RWPE1 (cell line): Measurements from ENCODE around the gene ATG12.
"Not testable (repeated sequence)": the region's sequence is repeated elsewhere in the genome, so short reads cannot be mapped to it uniquely, and the experiment has no call there.

Source experiments
- CTCF ChIA-PET: fragments of 350-600 bp; sonication (Branson Sonifier 250); formaldehyde crosslinking; extraction: SDS; loops from one replicate; lab custom pipeline; 2021; lab: Yijun Ruan, JAX
- POLR2A ChIA-PET: fragments of 400-600 bp; formaldehyde crosslinking; extraction: SDS; loops from one replicate; lab custom pipeline; 2020; ENCODE audit warnings: antibody characterized with exemption; ENCODE audit not compliant: low non-redundant PET; lab: Yijun Ruan, JAX
- DNase-seq: peaks from one replicate; pipeline ENCODE4 v3.0.0; 2012; ENCODE audit warnings: low spot score
- H3K27ac ChIP-seq: fragments of 450-650 bp; 2 replicates; pipeline ENCODE4 v1.5.1; 2017
- TF ChIP-seq, protein P1 (sequence below): fragments of 450-650 bp; conservative IDR thresholded peaks from 2 replicates; pipeline ENCODE4 v1.5.1; 2017; ENCODE audit warnings: low read depth, mild to moderate bottlenecking

The ATG12 gene

DNA sequence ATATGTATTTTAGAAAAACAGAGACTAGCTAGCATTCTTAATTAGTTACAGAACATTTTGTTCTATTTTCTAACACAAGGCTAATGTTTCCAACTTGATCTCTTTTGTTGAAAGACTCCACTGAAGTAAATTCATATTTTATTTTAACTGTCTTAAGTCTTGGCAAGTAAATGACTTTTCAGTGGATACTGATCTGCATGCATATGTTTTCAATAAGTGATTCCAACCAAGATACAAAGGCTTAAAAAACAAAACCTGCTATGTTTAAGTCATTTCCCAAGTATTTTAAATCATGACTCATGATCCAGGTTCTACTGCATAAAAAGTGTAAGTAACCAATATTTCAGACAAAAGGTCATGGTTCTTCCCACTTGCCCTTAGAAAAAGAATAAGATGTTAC, 30.6 kb downstream of the ATG12 start:
- no peak overlapping the region for H3K27ac ChIP-seq
- POLR2A ChIA-PET: no interaction called here
- DNase-seq: no peak
- CTCF ChIA-PET: interaction anchor here (0.7 kb wide), 1 partner anchor 540 kb away, joined by 3 read pairs; no protein-coding TSS in a partner anchor
- TF ChIP-seq, protein P1, sequence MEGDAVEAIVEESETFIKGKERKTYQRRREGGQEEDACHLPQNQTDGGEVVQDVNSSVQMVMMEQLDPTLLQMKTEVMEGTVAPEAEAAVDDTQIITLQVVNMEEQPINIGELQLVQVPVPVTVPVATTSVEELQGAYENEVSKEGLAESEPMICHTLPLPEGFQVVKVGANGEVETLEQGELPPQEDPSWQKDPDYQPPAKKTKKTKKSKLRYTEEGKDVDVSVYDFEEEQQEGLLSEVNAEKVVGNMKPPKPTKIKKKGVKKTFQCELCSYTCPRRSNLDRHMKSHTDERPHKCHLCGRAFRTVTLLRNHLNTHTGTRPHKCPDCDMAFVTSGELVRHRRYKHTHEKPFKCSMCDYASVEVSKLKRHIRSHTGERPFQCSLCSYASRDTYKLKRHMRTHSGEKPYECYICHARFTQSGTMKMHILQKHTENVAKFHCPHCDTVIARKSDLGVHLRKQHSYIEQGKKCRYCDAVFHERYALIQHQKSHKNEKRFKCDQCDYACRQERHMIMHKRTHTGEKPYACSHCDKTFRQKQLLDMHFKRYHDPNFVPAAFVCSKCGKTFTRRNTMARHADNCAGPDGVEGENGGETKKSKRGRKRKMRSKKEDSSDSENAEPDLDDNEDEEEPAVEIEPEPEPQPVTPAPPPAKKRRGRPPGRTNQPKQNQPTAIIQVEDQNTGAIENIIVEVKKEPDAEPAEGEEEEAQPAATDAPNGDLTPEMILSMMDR: no peak

DNA sequence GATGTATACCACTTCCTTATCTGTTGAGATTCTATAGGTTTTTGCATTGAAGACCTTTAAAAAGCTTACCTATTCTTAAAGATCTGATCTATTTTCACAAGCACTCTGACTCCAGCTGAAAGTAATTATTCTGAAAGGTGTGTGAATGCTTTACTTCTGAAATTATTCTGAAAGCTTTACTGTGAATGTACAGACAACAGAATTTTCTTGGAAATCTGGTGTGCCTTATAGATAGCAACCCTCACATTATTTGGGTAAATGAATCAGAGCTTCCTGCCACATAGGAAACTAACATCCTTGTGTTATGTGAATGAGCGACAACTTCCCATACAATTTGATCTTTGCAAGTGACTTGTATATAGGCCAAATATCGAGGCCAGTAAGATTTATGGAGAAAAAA, 31.4 kb downstream of the ATG12 start:
- no peak for DNase-seq
- CTCF ChIA-PET: interaction anchor here (0.5 to 0.7 kb wide), 2 partner anchors 172 to 539 kb away, joined by 3 read pairs; no protein-coding TSS in a partner anchor
- H3K27ac ChIP-seq: no peak overlapping the region
- POLR2A ChIA-PET: no interaction called here
- TF ChIP-seq, protein P1: no peak

DNA sequence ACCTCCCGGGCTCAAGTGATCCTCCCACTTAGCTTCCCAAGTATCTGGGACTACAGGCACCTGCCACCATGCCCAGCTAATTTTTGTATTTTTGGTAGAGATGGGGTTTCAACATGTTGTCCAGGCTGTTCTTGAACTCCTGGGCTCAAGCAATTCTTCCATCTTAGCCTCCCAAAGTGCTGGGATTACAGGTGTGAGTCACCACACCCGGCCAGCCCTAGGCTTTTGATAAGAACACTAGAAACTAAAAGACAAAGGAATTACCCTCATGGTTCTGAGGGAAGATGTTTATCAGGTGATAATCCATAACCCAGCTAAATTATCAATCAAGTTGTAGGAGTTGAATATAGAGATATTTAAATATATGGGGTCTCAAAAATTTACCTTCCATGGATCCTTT, 33.3 kb downstream of the ATG12 start:
- H3K27ac ChIP-seq, DNase-seq, POLR2A ChIA-PET: not testable (repeated sequence)
- CTCF ChIA-PET: interaction anchor here (0.5 to 0.7 kb wide), 2 partner anchors 17 to 1692 kb away, joined by 3 to 4 read pairs; no protein-coding TSS in a partner anchor

DNA sequence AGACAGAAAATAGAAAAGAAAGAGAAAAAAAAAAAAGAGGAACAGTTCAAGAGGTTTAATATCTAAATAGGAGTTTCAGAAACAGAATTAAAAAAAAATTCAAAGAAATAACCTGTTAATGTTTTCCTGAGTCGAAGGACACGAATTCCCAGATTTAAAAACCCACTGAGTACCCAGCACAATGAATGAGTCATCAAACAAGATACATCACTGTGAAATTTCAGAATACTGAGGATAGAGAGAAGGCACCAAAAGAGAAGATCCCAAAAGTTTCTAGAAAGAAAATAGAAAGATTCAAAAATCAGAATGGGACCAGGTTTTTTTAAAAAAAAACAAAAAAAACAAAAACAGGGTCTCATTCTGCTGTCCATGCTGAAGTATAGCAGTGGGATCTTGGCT, 33.7 kb downstream of the ATG12 start:
- TF ChIP-seq, protein P1: no peak
- POLR2A ChIA-PET: no interaction called here
- no peak overlapping the region for H3K27ac ChIP-seq
- no peak for DNase-seq
- CTCF ChIA-PET: no interaction called here

DNA sequence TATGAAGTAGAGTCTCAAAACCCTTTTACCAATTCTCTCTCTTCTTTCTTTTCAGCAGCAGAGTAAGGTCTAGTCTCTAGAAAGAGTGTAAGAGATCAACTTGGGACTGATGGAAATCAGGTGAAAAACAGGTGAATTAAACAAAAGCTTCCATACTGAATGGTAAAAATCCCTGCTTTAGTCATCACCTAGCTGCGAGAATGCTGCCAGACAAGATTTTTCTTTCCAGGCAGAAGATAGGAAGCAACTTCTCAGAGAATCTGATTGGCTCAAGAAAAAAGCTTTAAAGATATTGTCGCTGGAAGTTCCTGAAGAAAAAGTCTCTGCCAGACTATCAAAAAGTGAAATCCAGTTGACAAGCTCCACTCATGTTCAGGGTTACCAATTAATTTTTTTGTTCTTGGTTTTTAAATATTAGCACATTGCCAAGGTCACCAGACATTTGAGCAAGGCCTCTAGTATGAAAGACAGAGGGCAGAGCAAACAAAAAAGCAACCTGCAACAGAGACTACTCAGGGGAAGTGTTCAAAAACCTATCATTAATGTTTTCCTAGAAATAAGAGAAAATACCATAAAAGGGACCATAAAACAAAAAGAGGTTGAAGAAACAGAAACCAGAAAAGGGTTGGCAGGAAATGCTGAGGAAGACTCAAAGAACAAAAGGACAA, 34.2 kb downstream of the ATG12 start:
- TF ChIP-seq, protein P1: no peak
- no peak overlapping the region for H3K27ac ChIP-seq
- ChIA-PET CTCF (interaction anchor here (0.6 to 0.7 kb wide), 2 partner anchors 11 to 613 kb away, joined by 3 read pairs; no protein-coding TSS in a partner anchor), POLR2A (no interaction called here)
- no peak for DNase-seq

GRCh38 chr5:115801984-115802383, 39.4 kb downstream of the ATG12 start:
- no peak for DNase-seq
- no peak overlapping the region for H3K27ac ChIP-seq
- ChIA-PET CTCF (no interaction called here), POLR2A (no interaction called here)
- TF ChIP-seq, protein P1: no peak

GRCh38 chr5:115801152-115801551, 40.2 kb downstream of the ATG12 start:
- ChIA-PET CTCF (interaction anchor here (0.6 kb wide), 1 partner anchor 875 kb away, joined by 4 read pairs; no protein-coding TSS in a partner anchor), POLR2A (no interaction called here)
- TF ChIP-seq, protein P1: no peak
- no peak for DNase-seq
- no peak overlapping the region for H3K27ac ChIP-seq
